SIG-M5 treated with dmso at 0.1 percent for 504 hours (cell line): ENCODE data around the gene AARS2.
"Not testable (repeated sequence)": the region's sequence is repeated elsewhere in the genome, so short reads cannot be mapped to it uniquely, and the experiment has no call there.

Experiments
- DNase-seq: peaks from one replicate; lab custom pipeline; 2025; ENCODE audit not compliant: unreplicated experiment; lab: John Stamatoyannopoulos, UW

Gene AARS2

GRCh38 chr6:44312901-44313788 lies at the start of gene AARS2:
AARS2 (minus strand) TSS chr6:44313347; CDS start chr6:44313323, 24 bp downstream.
- DNase-seq: peak; percentile 82

GRCh38 chr6:44361947-44362346 lies 48.8 kb upstream of the AARS2 start:
- DNase-seq: no peak

- no peak for DNase-seq
These were observed 46.8 kb upstream of the AARS2 start for GRCh38 chr6:44359973-44360372.

GRCh38 chr6:44356487-44356886 lies 43.3 kb upstream of the AARS2 start:
- DNase-seq: peak; percentile 59

GRCh38 chr6:44355640-44356039 lies 42.5 kb upstream of the AARS2 start:
- no peak for DNase-seq

- no peak for DNase-seq
These were observed 40.2 kb upstream of the AARS2 start for GRCh38 chr6:44353336-44353735.

- DNase-seq: no peak
These were observed 39.1 kb upstream of the AARS2 start for GRCh38 chr6:44352259-44352658.

- DNase-seq: not testable (repeated sequence)
These were observed 37.5 kb upstream of the AARS2 start for GRCh38 chr6:44350650-44350994.

- no peak for DNase-seq
These were observed 36.9 kb upstream of the AARS2 start for GRCh38 chr6:44349904-44350649.

- DNase-seq: not testable (repeated sequence)
These were observed 33.7 kb upstream of the AARS2 start for GRCh38 chr6:44346818-44347217.

GRCh38 chr6:44342489-44342888 lies 29.3 kb upstream of the AARS2 start, which contains the start of gene SPATS1:
SPATS1 (plus strand) TSS chr6:44342650; CDS start chr6:44343096, 446 bp downstream.
- no peak for DNase-seq

- peak; percentile 83 for DNase-seq
These were observed 28.9 kb upstream of the AARS2 start for GRCh38 chr6:44342052-44342451.

- DNase-seq: no peak
These were observed 28.1 kb upstream of the AARS2 start for GRCh38 chr6:44341095-44341890.

GRCh38 chr6:44339763-44340625 lies 26.8 kb upstream of the AARS2 start:
- no peak for DNase-seq

GRCh38 chr6:44339301-44339700 lies 26.2 kb upstream of the AARS2 start:
- no peak for DNase-seq

- DNase-seq: peak; percentile 74
These were observed 25.3 kb upstream of the AARS2 start for GRCh38 chr6:44338228-44339122.

GRCh38 chr6:44335631-44336030 lies 22.5 kb upstream of the AARS2 start:
- no peak for DNase-seq

- peak; percentile 27 for DNase-seq
These were observed 20.8 kb upstream of the AARS2 start for GRCh38 chr6:44333942-44334341.

GRCh38 chr6:44333273-44333919 lies 20.2 kb upstream of the AARS2 start:
- DNase-seq: no peak
